GM12873 (cell line): Measurements from ENCODE around the gene HHIPL1.

Experiments
- CTCF ChIP-seq: IDR thresholded peaks from 2 replicates; pipeline ENCODE4 v1.5.1; 2012; ENCODE audit warnings: low read depth, mild to moderate bottlenecking, moderate library complexity, low read length, control low read depth; ENCODE audit not compliant: insufficient read depth; ENCODE audit errors: missing control alignments

The HHIPL1 gene

GRCh38 chr14:99686557-99687283 is 41.8 kb downstream of the HHIPL1 start:
- no peak for TF ChIP-seq CTCF

GRCh38 chr14:99687284-99688209 is 42.6 kb downstream of the HHIPL1 start:
- TF ChIP-seq CTCF = peak; percentile 81

GRCh38 chr14:99688210-99688581 is 43.3 kb downstream of the HHIPL1 start:
- no peak for TF ChIP-seq CTCF

GRCh38 chr14:99688629-99689028 is 43.7 kb downstream of the HHIPL1 start:
- no peak for TF ChIP-seq CTCF

- TF ChIP-seq CTCF = no peak
Measured at GRCh38 chr14:99689266-99690236, 44.6 kb downstream of the HHIPL1 start.

GRCh38 chr14:99690636-99691035 is 45.7 kb downstream of the HHIPL1 start:
- TF ChIP-seq CTCF = no peak
